ENCODE data around the gene CFAP69.

Gene CFAP69

GRCh38 chr7:90298145-90299038 is 53.4 kb downstream of the CFAP69 start:
- H3K27ac ChIP-seq (ENCODE audit: insufficient read depth, low read depth, low read length, poor library complexity, severe bottlenecking), result no peak overlapping the region
- H3K27me3 ChIP-seq (ENCODE audit: control insufficient read depth, insufficient read depth, low read length, poor library complexity, severe bottlenecking), result no peaks in the 10 kb centered on the region
- no peak overlapping the region for H3K4me3 ChIP-seq (ENCODE audit: insufficient read depth, low read depth, low read length)
- H3K36me3 ChIP-seq (ENCODE audit: control insufficient read depth, insufficient read depth, low read length), result no peaks in the 10 kb centered on the region
- 54 to 55% methylated on average over 4 of the region's 5 CpGs for WGBS, 2 experiments
- no peaks in the 10 kb centered on the region for H3K9me3 ChIP-seq (ENCODE audit: control insufficient read depth, low read length)
- no peaks in the 10 kb centered on the region for H3K4me1 ChIP-seq (ENCODE audit: control insufficient read depth, insufficient read depth, low read length)

DNA sequence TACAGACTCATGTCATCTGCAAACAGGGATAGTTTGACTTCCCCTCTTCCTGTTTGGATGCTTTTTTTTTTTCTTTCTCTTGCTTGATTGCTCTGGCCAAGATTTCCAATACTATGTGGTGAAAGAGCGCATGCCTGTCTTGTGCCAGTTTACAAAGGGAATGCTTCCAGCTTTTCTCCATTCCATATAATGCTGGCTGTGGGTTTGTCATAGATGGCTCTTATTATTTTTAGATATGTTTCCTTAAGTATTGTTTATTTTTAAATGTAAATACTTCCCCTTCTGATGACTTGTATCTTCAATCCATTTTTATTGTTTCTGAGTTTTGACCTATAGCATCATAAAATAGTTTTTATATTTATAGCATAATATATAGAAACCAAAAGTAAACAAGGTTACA is 58.3 kb downstream of the CFAP69 start:
- no peak overlapping the region for H3K4me3 ChIP-seq (ENCODE audit: insufficient read depth, low read depth, low read length)
- H3K27ac ChIP-seq (ENCODE audit: insufficient read depth, low read depth, low read length, poor library complexity, severe bottlenecking), result no peak overlapping the region
- no CpG with 5 or more reads among the region's 1 CpG for WGBS, 2 experiments
- H3K4me1 ChIP-seq (ENCODE audit: control insufficient read depth, insufficient read depth, low read length), result no peaks in the 10 kb centered on the region
- H3K9me3 ChIP-seq (ENCODE audit: control insufficient read depth, low read length), result no peaks in the 10 kb centered on the region
- H3K36me3 ChIP-seq (ENCODE audit: control insufficient read depth, insufficient read depth, low read length), result no peaks in the 10 kb centered on the region
- no peaks in the 10 kb centered on the region for H3K27me3 ChIP-seq (ENCODE audit: control insufficient read depth, insufficient read depth, low read length, poor library complexity, severe bottlenecking)

DNA sequence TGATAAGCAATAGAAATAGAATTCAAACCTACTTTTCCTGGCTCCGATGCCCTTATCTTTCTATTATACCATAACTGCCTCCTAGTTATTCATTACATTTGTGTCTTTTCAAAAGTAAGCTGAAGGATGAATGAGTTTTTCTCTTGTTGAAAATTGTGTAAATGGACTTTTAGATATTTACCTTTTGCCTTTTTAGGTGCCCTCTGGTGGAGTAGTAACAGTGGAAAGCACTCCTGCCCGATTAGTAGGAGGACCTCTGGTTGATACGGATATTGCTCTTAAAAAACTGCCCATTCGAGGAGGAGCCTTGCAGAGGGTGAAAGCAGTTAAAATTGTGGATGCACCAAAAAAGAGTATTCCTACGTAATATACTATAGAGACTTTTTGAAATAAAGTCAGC is 64.9 kb downstream of the CFAP69 start:
- Histone ChIP-seq H3K4me1 (ENCODE audit: control insufficient read depth, insufficient read depth, low read length) (no peaks in the 10 kb centered on the region), H3K27me3 (ENCODE audit: control insufficient read depth, insufficient read depth, low read length, poor library complexity, severe bottlenecking) (no peaks in the 10 kb centered on the region), H3K4me3 (ENCODE audit: insufficient read depth, low read depth, low read length) (no peak overlapping the region), H3K27ac (ENCODE audit: insufficient read depth, low read depth, low read length, poor library complexity, severe bottlenecking) (no peak overlapping the region), H3K9me3 (ENCODE audit: control insufficient read depth, low read length) (no peaks in the 10 kb centered on the region), H3K36me3 (ENCODE audit: control insufficient read depth, insufficient read depth, low read length) (no peaks in the 10 kb centered on the region)
- whole genome bisulfite sequencing, 2 experiments, result 89 to 90% methylated on average over 3 to 4 of the region's 5 CpGs

DNA sequence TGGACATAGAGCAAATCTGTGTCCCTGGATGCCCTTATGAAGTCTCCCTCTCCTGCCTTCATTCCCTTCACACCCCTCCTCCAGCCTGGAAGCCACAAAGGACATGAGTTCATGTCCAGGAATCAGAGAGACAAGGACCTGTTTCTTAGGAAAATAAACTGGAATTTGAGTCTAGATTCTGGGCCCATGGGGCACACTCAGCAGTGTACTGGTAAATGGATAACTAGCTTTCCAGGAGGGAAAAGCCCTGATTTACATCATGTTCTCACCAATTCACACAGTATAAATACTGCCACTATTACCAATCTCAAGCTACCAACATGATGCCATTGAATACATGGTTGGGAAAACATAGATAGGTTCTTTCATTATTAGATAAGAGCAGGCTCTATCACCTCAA is 66.2 kb downstream of the CFAP69 start:
- no peaks in the 10 kb centered on the region for H3K27me3 ChIP-seq (ENCODE audit: control insufficient read depth, insufficient read depth, low read length, poor library complexity, severe bottlenecking)
- no peaks in the 10 kb centered on the region for H3K36me3 ChIP-seq (ENCODE audit: control insufficient read depth, insufficient read depth, low read length)
- H3K4me3 ChIP-seq (ENCODE audit: insufficient read depth, low read depth, low read length), result no peak overlapping the region
- no peaks in the 10 kb centered on the region for H3K9me3 ChIP-seq (ENCODE audit: control insufficient read depth, low read length)
- no peak overlapping the region for H3K27ac ChIP-seq (ENCODE audit: insufficient read depth, low read depth, low read length, poor library complexity, severe bottlenecking)
- H3K4me1 ChIP-seq (ENCODE audit: control insufficient read depth, insufficient read depth, low read length), result no peaks in the 10 kb centered on the region

GRCh38 chr7:90312745-90313144 is 67.8 kb downstream of the CFAP69 start:
- no peak overlapping the region for H3K4me3 ChIP-seq (ENCODE audit: insufficient read depth, low read depth, low read length)
- no peaks in the 10 kb centered on the region for H3K36me3 ChIP-seq (ENCODE audit: control insufficient read depth, insufficient read depth, low read length)
- no peaks in the 10 kb centered on the region for H3K4me1 ChIP-seq (ENCODE audit: control insufficient read depth, insufficient read depth, low read length)
- no peaks in the 10 kb centered on the region for H3K9me3 ChIP-seq (ENCODE audit: control insufficient read depth, low read length)
- no peak overlapping the region for H3K27ac ChIP-seq (ENCODE audit: insufficient read depth, low read depth, low read length, poor library complexity, severe bottlenecking)
- peaks cover 4% of the 10 kb centered on the region for H3K27me3 ChIP-seq (ENCODE audit: control insufficient read depth, insufficient read depth, low read length, poor library complexity, severe bottlenecking)
- 94% methylated on average over 2 of the region's 2 CpGs; no CpG with 5 or more reads in 1 of the 2 experiments for WGBS, 2 experiments

GRCh38 chr7:90313907-90314306 is 68.9 kb downstream of the CFAP69 start:
- Histone ChIP-seq H3K4me3 (ENCODE audit: insufficient read depth, low read depth, low read length) (no peak overlapping the region), H3K27ac (ENCODE audit: insufficient read depth, low read depth, low read length, poor library complexity, severe bottlenecking) (no peak overlapping the region), H3K36me3 (ENCODE audit: control insufficient read depth, insufficient read depth, low read length) (no peaks in the 10 kb centered on the region), H3K4me1 (ENCODE audit: control insufficient read depth, insufficient read depth, low read length) (no peaks in the 10 kb centered on the region), H3K27me3 (ENCODE audit: control insufficient read depth, insufficient read depth, low read length, poor library complexity, severe bottlenecking) (peaks cover 13% of the 10 kb centered on the region), H3K9me3 (ENCODE audit: control insufficient read depth, low read length) (no peaks in the 10 kb centered on the region)
- 95 to 99% methylated on average over 4 of the region's 4 CpGs for WGBS, 2 experiments

DNA sequence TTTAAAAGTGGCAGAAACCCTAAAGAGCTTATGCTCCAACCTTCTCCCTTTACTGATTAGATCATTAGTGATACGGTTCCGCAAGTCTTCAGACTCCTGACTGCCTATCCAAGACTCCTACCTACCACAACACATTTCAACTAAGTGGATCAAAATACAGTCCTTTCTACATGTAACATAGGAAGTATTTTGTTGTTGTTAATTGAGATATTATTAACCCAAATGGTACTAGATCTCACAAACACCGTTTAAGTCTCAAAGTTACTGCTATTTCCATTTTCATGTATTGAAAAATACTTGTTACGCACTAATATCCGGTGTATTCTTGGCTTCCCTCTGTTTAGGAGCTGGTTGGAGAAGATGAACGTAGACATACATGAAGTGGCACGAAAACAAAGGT is 75.0 kb downstream of the CFAP69 start:
- Histone ChIP-seq H3K27me3 (ENCODE audit: control insufficient read depth, insufficient read depth, low read length, poor library complexity, severe bottlenecking) (peaks cover 63% of the 10 kb centered on the region), H3K27ac (ENCODE audit: insufficient read depth, low read depth, low read length, poor library complexity, severe bottlenecking) (no peak overlapping the region)
- WGBS, 2 experiments, result 92 to 93% methylated on average over 6 to 7 of the region's 7 CpGs

DNA sequence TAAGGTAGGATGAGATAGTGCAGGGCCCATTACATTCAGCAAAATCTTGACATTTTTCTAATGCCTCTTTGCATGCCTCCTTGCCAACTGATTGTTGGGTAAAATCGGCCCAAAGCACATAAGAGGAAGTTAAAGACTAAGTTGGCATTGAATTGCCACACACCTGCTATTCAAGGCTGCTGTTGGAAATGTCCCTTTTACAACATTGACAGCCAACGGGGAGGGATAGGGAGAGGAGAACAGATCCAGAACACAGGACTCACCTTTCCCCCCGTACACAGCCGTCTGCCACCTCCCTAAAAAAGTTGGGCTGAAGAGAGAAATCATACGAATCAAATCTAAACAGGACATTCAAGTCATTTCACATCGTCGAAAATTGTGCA is 75.4 kb downstream of the CFAP69 start:
- no peak overlapping the region for H3K27ac ChIP-seq (ENCODE audit: insufficient read depth, low read depth, low read length, poor library complexity, severe bottlenecking)
- no peaks in the 10 kb centered on the region for H3K4me1 ChIP-seq (ENCODE audit: control insufficient read depth, insufficient read depth, low read length)
- peaks cover 63% of the 10 kb centered on the region for H3K27me3 ChIP-seq (ENCODE audit: control insufficient read depth, insufficient read depth, low read length, poor library complexity, severe bottlenecking)
- H3K9me3 ChIP-seq (ENCODE audit: control insufficient read depth, low read length), result no peaks in the 10 kb centered on the region
- no peak overlapping the region for H3K4me3 ChIP-seq (ENCODE audit: insufficient read depth, low read depth, low read length)
- no peaks in the 10 kb centered on the region for H3K36me3 ChIP-seq (ENCODE audit: control insufficient read depth, insufficient read depth, low read length)
- 47 to 56% methylated on average over 7 of the region's 7 CpGs for WGBS, 2 experiments

More for the DNA sequence above, 75.0 kb downstream of the CFAP69 start:
- Histone ChIP-seq H3K4me3 (ENCODE audit: insufficient read depth, low read depth, low read length) (no peak overlapping the region), H3K4me1 (ENCODE audit: control insufficient read depth, insufficient read depth, low read length) (no peaks in the 10 kb centered on the region), H3K36me3 (ENCODE audit: control insufficient read depth, insufficient read depth, low read length) (no peaks in the 10 kb centered on the region), H3K9me3 (ENCODE audit: control insufficient read depth, low read length) (no peaks in the 10 kb centered on the region)

GRCh38 chr7:90320801-90321494 is 76.0 kb downstream of the CFAP69 start, which contains the start of gene FAM237B:
Gene FAM237B, minus strand, starts transcription at chr7:90321304. Its CDS starts 1,556 bp downstream, at chr7:90319748.
- 2 to 3% methylated on average over 62 of the region's 62 CpGs for WGBS, 2 experiments
- peaks cover 63% of the 10 kb centered on the region for H3K27me3 ChIP-seq (ENCODE audit: control insufficient read depth, insufficient read depth, low read length, poor library complexity, severe bottlenecking)

DNA sequence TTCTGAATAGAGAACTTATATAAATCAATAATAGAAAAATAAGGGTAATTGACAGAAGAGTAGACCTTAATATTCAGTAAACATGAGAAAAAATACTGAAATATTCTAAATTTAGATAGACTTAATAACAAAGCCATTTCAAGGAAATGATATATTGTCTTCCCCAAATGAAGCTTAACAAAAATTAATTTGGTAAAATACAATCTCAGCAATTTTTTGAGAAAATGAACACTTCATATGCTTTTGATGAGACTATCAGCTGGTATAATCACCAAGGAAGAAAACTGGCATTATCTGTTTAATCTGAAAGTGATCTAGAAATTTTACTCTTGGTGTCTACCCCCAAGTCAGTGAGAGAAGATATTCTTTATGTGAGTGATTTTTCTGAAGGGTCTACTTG is 77.9 kb downstream of the CFAP69 start:
- Histone ChIP-seq H3K27me3 (ENCODE audit: control insufficient read depth, insufficient read depth, low read length, poor library complexity, severe bottlenecking) (peaks cover 59% of the 10 kb centered on the region), H3K36me3 (ENCODE audit: control insufficient read depth, insufficient read depth, low read length) (no peaks in the 10 kb centered on the region), H3K9me3 (ENCODE audit: control insufficient read depth, low read length) (no peaks in the 10 kb centered on the region), H3K27ac (ENCODE audit: insufficient read depth, low read depth, low read length, poor library complexity, severe bottlenecking) (no peak overlapping the region), H3K4me1 (ENCODE audit: control insufficient read depth, insufficient read depth, low read length) (no peaks in the 10 kb centered on the region), H3K4me3 (ENCODE audit: insufficient read depth, low read depth, low read length) (no peak overlapping the region)

More at GRCh38 chr7:90320801-90321494, 76.0 kb downstream of the CFAP69 start, which contains the start of gene FAM237B:
- no peaks in the 10 kb centered on the region for H3K36me3 ChIP-seq (ENCODE audit: control insufficient read depth, insufficient read depth, low read length)
- no peaks in the 10 kb centered on the region for H3K4me1 ChIP-seq (ENCODE audit: control insufficient read depth, insufficient read depth, low read length)
- H3K9me3 ChIP-seq (ENCODE audit: control insufficient read depth, low read length), result no peaks in the 10 kb centered on the region
- H3K27ac ChIP-seq (ENCODE audit: insufficient read depth, low read depth, low read length, poor library complexity, severe bottlenecking), result no peak within 1 kb of the TSS
- peak within 1 kb of the TSS; percentile 28 for H3K4me3 ChIP-seq (ENCODE audit: insufficient read depth, low read depth, low read length)

Data from ectodermal cell (in vitro differentiated cells).